ENCODE results near the gene SNW1.

GRCh38 chr14:77804592-77804991 is 43.6 kb upstream of the SNW1 start:
- TF ChIP-seq CTCF (IDR thresholded peaks at IDR 0.05; ENCODE audit: low read length) = peak; percentile 72
- TF ChIP-seq EZH2 (IDR thresholded peaks at IDR 0.05; ENCODE audit: borderline replicate concordance, low read length) = no peak

All from OCI-LY1 (cell line).